Measurements from ENCODE around the gene GAS7. TPM values are rescaled to one million over a fixed set of nuclear protein-coding genes. Genes with fewer than 3 reads are reported as not detected.

The GAS7 gene
- total RNA-seq, 4 donors from 2014 or later: 242 to 309 (median 264) TPM

- H3K27ac ChIP-seq: no peak overlapping the region
- H3K27me3 ChIP-seq: no peaks in the 10 kb centered on the region
- 40 to 49% methylated on average over 4 of the region's 4 CpGs for WGBS, 2 donors
- H3K4me1 ChIP-seq: peaks cover 0 to 40% (median 6%) of the 10 kb centered on the region in 4 donors
- no peak for DNase-seq (ENCODE audit: low spot score in 2 of 2)
- H3K9me3 ChIP-seq: peaks cover 0 to 12% (median 0%) of the 10 kb centered on the region in 4 donors
- H3K36me3 ChIP-seq: no peaks in the 10 kb centered on the region
- TF ChIP-seq, protein P1, sequence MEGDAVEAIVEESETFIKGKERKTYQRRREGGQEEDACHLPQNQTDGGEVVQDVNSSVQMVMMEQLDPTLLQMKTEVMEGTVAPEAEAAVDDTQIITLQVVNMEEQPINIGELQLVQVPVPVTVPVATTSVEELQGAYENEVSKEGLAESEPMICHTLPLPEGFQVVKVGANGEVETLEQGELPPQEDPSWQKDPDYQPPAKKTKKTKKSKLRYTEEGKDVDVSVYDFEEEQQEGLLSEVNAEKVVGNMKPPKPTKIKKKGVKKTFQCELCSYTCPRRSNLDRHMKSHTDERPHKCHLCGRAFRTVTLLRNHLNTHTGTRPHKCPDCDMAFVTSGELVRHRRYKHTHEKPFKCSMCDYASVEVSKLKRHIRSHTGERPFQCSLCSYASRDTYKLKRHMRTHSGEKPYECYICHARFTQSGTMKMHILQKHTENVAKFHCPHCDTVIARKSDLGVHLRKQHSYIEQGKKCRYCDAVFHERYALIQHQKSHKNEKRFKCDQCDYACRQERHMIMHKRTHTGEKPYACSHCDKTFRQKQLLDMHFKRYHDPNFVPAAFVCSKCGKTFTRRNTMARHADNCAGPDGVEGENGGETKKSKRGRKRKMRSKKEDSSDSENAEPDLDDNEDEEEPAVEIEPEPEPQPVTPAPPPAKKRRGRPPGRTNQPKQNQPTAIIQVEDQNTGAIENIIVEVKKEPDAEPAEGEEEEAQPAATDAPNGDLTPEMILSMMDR (IDR thresholded peaks at IDR 0.05): no peak
- TF ChIP-seq EP300 (IDR thresholded peaks at IDR 0.05) (no peak), POLR2A (IDR thresholded peaks at IDR 0.05) (no peak)
- H3K4me3 ChIP-seq: no peak overlapping the region
Measured at GRCh38 chr17:10089196-10089804, 109.1 kb downstream of the GAS7 start.

- H3K27me3 ChIP-seq: no peaks in the 10 kb centered on the region
Measured at GRCh38 chr17:10088444-10088843, 110.0 kb downstream of the GAS7 start.

GRCh38 chr17:10087355-10087754 lies 111.1 kb downstream of the GAS7 start:
- WGBS, 2 donors: 42 to 46% methylated on average over 3 of the region's 3 CpGs
- H3K27me3 ChIP-seq: no peaks in the 10 kb centered on the region
- no peak overlapping the region for H3K4me3 ChIP-seq
- H3K36me3 ChIP-seq: no peaks in the 10 kb centered on the region
- no peak for DNase-seq (ENCODE audit: low spot score in 2 of 2)
- H3K27ac ChIP-seq: peak overlapping the region in 1 of 4 donors; percentile 13
- TF ChIP-seq, protein P1 (IDR thresholded peaks at IDR 0.05): no peak
- TF ChIP-seq EP300 (IDR thresholded peaks at IDR 0.05) (no peak), POLR2A (IDR thresholded peaks at IDR 0.05) (no peak)
- H3K4me1 ChIP-seq: peaks cover 0 to 40% (median 6%) of the 10 kb centered on the region in 4 donors
- peaks cover 0 to 15% (median 0%) of the 10 kb centered on the region in 4 donors for H3K9me3 ChIP-seq

More at GRCh38 chr17:10088444-10088843, 110.0 kb downstream of the GAS7 start:
- H3K4me3 ChIP-seq: no peak overlapping the region
- H3K36me3 ChIP-seq: no peaks in the 10 kb centered on the region
- H3K4me1 ChIP-seq: peaks cover 0 to 40% (median 6%) of the 10 kb centered on the region in 4 donors
- 74 to 81% methylated on average over 5 to 6 of the region's 6 CpGs for WGBS, 2 donors
- no peak for DNase-seq (ENCODE audit: low spot score in 2 of 2)
- H3K9me3 ChIP-seq: peaks cover 0 to 19% (median 0%) of the 10 kb centered on the region in 4 donors
- TF ChIP-seq EP300 (IDR thresholded peaks at IDR 0.05) (no peak), POLR2A (IDR thresholded peaks at IDR 0.05) (no peak)
- TF ChIP-seq, protein P1 (IDR thresholded peaks at IDR 0.05): no peak
- no peak overlapping the region for H3K27ac ChIP-seq

- no peaks in the 10 kb centered on the region for H3K36me3 ChIP-seq
- H3K4me1 ChIP-seq: peaks cover 0 to 22% (median 1%) of the 10 kb centered on the region in 4 donors
- no peak overlapping the region for H3K4me3 ChIP-seq
- WGBS, 2 donors: 91 to 96% methylated on average over 3 of the region's 3 CpGs
- TF ChIP-seq, protein P1 (IDR thresholded peaks at IDR 0.05): no peak
- TF ChIP-seq EP300 (IDR thresholded peaks at IDR 0.05) (no peak), POLR2A (IDR thresholded peaks at IDR 0.05) (no peak)
- peaks cover 0 to 11% (median 0%) of the 10 kb centered on the region in 4 donors for H3K9me3 ChIP-seq
- no peaks in the 10 kb centered on the region for H3K27me3 ChIP-seq
- H3K27ac ChIP-seq: no peak overlapping the region
- DNase-seq (ENCODE audit: low spot score in 2 of 2): no peak
Measured at GRCh38 chr17:10083864-10084263, 114.5 kb downstream of the GAS7 start.

DNA sequence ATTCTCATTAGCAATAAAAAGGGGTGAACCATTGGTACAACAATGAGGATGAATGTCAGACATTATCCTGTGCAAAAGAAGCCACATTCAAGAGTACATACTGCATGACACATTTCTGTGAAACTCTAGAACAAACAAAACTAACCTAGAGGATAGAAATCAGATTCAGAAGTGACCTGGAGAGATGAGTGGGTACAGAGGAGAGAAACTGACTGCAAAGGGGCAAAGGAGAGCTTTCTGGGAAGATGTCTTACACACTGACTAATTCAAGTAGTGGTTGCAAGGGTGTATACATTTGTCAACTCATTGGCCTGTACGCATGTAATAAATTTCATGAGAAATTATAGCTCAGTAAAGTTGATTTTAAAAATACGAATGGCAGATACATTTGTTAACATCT lies 115.6 kb downstream of the GAS7 start:
- Histone ChIP-seq H3K4me1 (peaks cover 0 to 20% (median 0%) of the 10 kb centered on the region in 4 donors), H3K9me3 (peaks cover 0 to 12% (median 0%) of the 10 kb centered on the region in 4 donors), H3K27ac (no peak overlapping the region), H3K36me3 (no peaks in the 10 kb centered on the region), H3K4me3 (no peak overlapping the region), H3K27me3 (no peaks in the 10 kb centered on the region)
- no peak for DNase-seq (ENCODE audit: low spot score in 2 of 2)
- no peak for TF ChIP-seq EP300 (IDR thresholded peaks at IDR 0.05)
- no peak for TF ChIP-seq POLR2A (IDR thresholded peaks at IDR 0.05)
- TF ChIP-seq, protein P1 (IDR thresholded peaks at IDR 0.05): no peak
- WGBS, 2 donors: 96 to 98% methylated on average over 2 of the region's 2 CpGs

Measured in tibial nerve (tissue), 4 donors.